WERI-Rb-1 (cell line): Measurements from ENCODE around the gene FXR2.

ENCODE experiments used
- DNase-seq: peaks from one replicate; pipeline ENCODE4 v3.0.0-alpha.2; 2020
- H3K27ac ChIP-seq: fragments of 250-450 bp; sonication (Bioruptor Pico); 2 replicates; pipeline ENCODE4 v1.5.1; 2020; ENCODE audit warnings: mild to moderate bottlenecking, moderate library complexity
- H3K27me3 ChIP-seq: fragments of 250-450 bp; sonication (Bioruptor Pico); 2 replicates; pipeline ENCODE4 v1.5.1; 2021; ENCODE audit warnings: mild to moderate bottlenecking, low read depth, moderate library complexity; ENCODE audit not compliant: insufficient read depth, severe bottlenecking
- H3K36me3 ChIP-seq: fragments of 250-450 bp; sonication (Bioruptor Pico); 2 replicates; pipeline ENCODE4 v1.5.1; 2020; ENCODE audit warnings: mild to moderate bottlenecking, moderate library complexity
- H3K4me3 ChIP-seq: 2 replicates; pipeline ENCODE4 v1.5.1; 2011; ENCODE audit warnings: low read depth, mild to moderate bottlenecking, control low read depth, low read length
- H3K9me3 ChIP-seq: fragments of 250-450 bp; sonication (Bioruptor Pico); 2 replicates; pipeline ENCODE4 v1.5.1; 2021; ENCODE audit warnings: mild to moderate bottlenecking, moderate library complexity; ENCODE audit not compliant: severe bottlenecking
- TF ChIP-seq, protein P1 (sequence below): IDR thresholded peaks from 2 replicates; pipeline ENCODE4 v1.5.1; 2011; ENCODE audit warnings: low read depth, mild to moderate bottlenecking, control low read depth, inconsistent platforms, low read length

Gene FXR2

DNA sequence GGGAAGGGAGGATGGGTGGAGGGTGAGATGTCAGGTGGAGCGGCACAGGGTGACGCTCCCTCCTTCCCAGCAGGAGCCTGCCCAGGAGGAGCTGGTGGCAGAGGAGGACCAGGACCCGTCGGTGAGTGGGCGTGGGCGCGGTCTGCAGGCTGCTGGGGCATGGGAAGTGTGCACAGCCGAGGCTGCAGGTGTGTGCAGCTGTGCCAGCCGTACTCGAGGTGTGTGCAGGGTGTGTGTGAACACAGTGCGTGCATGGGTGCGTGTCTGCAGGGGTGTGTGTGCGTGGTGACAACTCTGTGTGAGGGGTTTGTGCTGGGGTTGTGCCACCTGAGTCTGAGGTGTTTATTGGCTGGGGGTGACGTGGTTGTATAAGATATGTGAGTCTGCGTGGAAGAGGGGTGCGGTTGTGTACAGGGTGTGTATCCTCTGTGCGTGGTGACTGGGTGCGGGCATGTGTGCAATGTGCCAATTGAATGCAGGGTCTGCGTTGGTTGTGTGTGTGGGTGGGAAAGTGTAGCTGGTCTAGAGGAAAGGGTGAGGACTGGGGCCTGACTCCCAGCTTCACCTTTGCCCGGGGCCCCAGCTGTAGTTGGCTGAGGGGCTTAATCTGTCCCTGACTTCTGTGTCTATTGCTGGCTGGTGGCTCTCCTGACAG is 65.2 kb downstream of the FXR2 start:
- no peak for DNase-seq
- H3K4me3 ChIP-seq: no peak overlapping the region
- H3K27me3 ChIP-seq: no peaks in the 10 kb centered on the region
- TF ChIP-seq, protein P1, sequence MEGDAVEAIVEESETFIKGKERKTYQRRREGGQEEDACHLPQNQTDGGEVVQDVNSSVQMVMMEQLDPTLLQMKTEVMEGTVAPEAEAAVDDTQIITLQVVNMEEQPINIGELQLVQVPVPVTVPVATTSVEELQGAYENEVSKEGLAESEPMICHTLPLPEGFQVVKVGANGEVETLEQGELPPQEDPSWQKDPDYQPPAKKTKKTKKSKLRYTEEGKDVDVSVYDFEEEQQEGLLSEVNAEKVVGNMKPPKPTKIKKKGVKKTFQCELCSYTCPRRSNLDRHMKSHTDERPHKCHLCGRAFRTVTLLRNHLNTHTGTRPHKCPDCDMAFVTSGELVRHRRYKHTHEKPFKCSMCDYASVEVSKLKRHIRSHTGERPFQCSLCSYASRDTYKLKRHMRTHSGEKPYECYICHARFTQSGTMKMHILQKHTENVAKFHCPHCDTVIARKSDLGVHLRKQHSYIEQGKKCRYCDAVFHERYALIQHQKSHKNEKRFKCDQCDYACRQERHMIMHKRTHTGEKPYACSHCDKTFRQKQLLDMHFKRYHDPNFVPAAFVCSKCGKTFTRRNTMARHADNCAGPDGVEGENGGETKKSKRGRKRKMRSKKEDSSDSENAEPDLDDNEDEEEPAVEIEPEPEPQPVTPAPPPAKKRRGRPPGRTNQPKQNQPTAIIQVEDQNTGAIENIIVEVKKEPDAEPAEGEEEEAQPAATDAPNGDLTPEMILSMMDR: no peak
- H3K27ac ChIP-seq: no peak overlapping the region
- H3K9me3 ChIP-seq: no peaks in the 10 kb centered on the region
- no peaks in the 10 kb centered on the region for H3K36me3 ChIP-seq

DNA sequence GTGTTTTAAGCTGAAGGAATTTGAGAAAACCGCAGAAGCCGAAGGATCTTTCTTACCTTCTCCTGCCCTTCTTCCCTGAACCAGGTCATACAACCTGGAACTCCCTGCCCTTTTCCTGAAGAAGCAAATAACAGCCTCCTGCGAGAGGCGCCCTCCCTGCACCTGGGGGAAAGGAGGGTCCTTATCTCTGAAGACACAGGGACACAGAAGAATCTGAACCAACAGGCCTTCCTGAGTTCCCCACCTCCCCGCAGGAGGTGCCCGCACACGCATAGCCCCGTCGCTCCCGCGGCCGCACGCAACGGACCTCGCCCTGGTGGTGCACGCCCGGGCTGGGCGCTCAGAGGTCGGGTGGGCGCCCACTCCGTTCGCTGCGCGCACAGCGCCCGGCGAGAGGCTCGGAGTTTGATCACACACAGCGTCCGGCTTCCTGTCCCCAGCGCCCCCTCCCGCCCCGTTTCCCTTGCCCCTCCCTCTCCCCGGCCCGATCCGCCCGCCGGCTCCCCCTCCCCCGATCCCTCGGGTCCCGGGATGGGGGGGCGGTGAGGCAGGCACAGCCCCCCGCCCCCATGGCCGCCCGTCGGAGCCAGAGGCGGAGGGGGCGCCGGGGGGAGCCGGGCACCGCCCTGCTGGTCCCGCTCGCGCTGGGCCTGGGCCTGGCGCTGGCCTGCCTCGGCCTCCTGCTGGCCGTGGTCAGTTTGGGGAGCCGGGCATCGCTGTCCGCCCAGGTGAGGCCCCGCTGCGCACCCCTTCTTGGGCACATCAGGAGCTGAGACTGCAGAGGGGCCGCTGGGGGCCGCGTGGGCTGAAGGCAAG is 65.9 kb downstream of the FXR2 start, which contains the start of gene TNFSF12:
TSS of gene TNFSF12 (plus strand) at position 474 of the 816 bp plus-strand sequence. CDS start at position 570, 96 bp downstream.
- Histone ChIP-seq H3K27ac (no peak within 1 kb of the TSS), H3K36me3 (no peaks in the 10 kb centered on the region), H3K4me3 (peak within 1 kb of the TSS; percentile 60), H3K9me3 (no peaks in the 10 kb centered on the region), H3K27me3 (no peaks in the 10 kb centered on the region)
- TF ChIP-seq, protein P1: peak; percentile 11; the same call in 1 of the 2 replicates
- peak; percentile 51 for DNase-seq

DNA sequence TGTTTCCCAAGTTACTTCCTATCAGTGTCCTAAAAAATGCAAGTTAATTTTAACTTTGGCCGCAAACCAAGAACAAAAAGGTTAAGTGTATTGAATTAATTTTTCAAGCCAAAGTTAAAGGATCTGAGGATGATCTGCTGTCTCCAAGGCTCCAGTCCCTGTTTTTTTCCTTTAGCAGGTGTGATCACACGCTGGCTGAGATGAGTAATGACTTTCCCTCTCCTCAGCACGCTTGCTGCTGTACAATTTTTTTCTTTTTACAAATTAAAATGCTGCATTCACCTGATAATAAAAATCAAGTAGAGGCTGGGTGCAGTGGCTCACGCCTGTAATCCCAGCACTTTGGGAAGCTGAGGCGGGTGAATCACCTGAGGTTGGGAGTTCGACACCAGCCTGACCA is 69.8 kb downstream of the FXR2 start:
- TF ChIP-seq, protein P1: no peak
- DNase-seq: no peak
- Histone ChIP-seq H3K36me3 (no peaks in the 10 kb centered on the region), H3K4me3 (no peak overlapping the region), H3K9me3 (no peaks in the 10 kb centered on the region), H3K27me3 (no peaks in the 10 kb centered on the region), H3K27ac (no peak overlapping the region)
